Stimulated activated CD8-positive, alpha-beta memory T cell treated with anti-CD3 and anti-CD28 coated beads, Interleukin-12 subunit alpha, Interleukin-12 subunit beta, amount 100 ng/mL, for 4 hours (primary cell): ENCODE results near the gene ZNF200.
"Not testable (repeated sequence)": the region's sequence is repeated elsewhere in the genome, so short reads cannot be mapped to it uniquely, and the experiment has no call there.

Experiments
- DNase-seq: peaks from one replicate; pipeline ENCODE4 v3.0.0-alpha.2; 2020; ENCODE audit warnings: low read depth

Gene ZNF200

DNA sequence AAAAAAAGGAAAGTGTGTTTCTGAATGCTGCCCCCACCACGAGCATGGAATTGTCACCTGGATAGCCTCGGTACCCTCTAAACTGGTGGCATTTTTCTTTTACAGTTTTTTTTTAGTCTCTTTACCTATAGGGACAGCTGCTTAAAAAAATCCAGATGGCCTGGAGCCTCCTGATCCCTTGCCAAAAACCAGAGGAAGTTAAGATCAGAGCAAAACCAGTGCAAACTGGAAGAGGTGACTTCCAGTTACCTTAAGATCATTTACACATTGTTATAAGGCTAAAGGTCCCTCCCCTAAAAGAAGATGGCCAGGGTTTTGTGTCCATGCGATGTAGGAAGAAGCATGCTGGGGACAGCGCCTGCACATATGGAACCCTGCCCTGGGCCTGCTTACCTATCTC is 18.0 kb upstream of the ZNF200 start:
- no peak for DNase-seq

DNA sequence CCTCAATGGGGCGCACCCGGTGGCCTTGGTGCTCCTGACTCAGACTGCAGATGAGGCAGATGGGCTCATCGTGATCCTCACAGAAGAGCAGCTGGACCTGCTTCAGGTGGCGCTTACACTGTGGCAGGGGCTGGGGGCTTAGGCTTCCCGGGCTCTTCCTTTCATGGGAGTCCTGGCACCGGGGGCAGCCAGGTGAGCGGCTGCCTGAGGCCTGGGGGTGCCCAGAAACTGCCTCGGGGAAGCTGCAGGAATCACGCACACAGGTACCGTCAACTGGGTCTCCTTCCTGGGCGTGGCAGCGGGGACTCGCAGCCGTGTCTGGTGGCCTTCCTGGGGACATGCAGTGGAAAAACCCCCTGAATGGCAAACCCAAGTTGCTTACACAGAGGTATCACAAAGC is 14.5 kb upstream of the ZNF200 start:
- no peak for DNase-seq

DNA sequence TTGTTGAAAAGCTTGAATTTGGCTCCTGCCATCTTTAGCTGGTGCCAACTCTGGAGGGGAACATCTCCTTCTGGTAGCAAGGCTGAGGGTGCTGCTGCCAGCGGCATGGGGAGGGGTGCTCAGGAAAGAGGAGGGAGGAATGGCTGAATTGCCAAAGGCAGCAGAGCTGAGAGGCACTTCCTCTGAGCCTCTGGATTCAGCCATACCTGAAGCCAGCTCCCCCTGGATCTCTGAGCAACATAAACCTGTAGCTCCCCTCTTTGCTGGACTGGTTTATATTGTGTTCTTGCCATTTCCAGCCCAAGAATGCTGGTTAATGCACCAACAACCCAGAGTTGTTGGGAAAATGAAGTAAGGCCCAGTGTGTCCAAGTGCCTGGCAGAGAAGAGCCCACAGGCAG is 14.1 kb upstream of the ZNF200 start:
- DNase-seq: no peak

DNA sequence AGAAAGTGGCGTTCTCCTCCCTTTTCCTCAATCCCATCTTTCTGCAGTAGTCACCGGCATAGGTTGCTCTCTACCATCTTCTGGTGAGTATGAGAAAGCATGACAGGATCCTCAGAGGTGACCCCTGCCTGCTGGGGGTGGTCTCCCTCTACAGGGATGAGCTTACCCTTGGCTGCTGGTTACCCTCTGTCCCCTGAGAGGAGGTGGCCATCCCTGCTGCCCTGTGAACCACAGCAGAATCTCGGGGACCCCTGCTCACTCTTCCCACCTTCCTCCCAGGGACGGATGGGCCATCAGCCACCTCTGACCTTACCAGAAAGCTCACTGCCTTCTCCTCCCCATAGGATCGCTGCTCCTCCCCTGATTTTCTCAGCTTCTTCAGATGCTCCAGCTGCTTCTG is 13.6 kb upstream of the ZNF200 start:
- DNase-seq: no peak

DNA sequence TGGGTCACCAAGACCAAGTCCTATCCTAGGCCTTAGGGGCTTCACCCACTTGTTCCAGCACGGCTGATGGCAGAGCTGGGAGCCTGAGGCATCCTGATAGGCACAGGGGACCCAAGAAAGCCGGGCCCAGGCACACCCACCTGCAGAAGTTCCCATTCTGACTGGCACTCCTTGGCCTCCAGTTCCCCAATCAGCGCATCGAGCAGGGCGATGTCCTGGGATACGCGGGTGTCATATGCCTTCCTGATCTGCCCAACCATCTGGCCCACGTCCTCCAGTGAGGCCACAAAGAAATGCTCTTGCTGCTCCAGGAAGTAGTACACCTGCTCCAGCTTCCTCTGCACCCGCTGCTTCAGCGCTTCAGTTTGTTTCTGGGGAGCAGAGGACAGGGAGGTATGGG is 11.9 kb upstream of the ZNF200 start:
- no peak for DNase-seq

DNA sequence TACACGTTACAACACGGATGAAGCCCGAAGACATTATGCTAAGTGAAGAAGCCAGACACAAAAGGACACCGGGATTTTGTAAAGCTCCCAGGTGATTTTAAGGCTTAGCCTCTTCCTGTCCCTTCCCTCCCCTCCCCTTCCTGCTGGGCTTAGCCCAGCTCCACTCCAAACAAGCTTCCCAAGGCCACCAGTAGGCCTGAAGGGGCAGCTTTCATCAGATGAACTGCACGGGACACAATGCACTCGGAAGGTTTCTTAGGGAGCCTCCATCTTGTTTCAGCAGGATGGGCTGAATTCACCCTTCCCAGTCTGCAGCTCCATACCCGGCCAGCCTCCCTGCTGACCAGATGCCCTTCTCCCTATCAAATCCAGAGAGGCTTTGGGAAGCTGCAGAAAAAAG is 11.0 kb upstream of the ZNF200 start:
- DNase-seq: no peak

DNA sequence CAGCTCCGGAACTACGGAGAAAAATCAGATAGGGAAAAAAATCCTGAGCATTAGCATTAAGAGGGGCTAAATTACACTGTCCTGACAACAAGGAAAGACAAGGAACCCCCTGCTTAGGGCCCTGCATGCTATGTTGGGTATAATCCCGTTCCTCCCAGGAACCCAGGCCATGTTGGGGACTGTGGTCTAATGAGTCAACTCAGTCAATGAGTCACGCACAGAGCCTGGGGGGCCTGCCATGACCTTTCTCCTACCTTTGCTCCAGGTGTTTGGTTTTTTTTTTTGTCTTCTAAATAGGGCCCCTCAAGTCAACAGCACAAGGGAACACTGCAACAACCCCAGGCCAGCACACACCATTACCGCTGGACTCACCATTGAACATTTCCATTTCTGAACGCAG is 8.9 kb upstream of the ZNF200 start:
- no peak for DNase-seq

DNA sequence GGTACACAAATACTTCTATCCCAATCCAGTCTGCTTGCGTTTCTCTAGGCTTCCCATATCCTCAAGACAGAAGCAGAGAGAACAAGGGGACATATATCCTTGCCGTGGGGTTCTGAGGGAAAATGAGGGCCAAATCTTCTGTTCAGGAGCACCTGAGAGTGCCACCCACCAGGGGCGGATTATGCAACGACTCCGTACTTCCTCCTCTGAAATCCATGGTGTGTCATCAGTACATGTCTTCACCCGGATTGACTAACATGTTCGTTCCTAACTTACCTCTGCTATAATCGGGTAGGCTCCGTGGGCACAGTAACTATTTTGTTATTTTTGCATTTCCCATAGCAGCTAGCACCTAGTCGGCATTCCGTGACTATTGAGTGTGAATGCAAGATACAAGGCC is 7.8 kb upstream of the ZNF200 start:
- no peak for DNase-seq

DNA sequence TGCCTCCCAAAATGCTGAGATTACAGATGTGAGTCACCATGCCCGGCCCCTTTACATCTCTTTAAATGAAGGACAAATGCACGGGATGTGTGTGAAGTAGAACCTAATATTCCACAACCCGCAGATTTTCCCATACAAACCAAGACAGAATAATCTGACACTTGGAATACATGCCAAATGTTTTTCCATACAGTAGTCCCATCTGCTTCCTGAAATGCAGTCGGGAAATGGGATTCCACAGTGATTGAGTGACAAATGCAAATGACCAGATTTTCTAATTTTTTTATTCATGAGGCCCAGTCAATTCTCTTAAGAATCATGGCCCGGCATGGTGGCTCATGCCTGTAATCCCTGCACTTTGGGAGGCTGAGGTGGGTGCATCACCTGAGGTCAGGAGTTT is 6.8 kb upstream of the ZNF200 start:
- DNase-seq: no peak

DNA sequence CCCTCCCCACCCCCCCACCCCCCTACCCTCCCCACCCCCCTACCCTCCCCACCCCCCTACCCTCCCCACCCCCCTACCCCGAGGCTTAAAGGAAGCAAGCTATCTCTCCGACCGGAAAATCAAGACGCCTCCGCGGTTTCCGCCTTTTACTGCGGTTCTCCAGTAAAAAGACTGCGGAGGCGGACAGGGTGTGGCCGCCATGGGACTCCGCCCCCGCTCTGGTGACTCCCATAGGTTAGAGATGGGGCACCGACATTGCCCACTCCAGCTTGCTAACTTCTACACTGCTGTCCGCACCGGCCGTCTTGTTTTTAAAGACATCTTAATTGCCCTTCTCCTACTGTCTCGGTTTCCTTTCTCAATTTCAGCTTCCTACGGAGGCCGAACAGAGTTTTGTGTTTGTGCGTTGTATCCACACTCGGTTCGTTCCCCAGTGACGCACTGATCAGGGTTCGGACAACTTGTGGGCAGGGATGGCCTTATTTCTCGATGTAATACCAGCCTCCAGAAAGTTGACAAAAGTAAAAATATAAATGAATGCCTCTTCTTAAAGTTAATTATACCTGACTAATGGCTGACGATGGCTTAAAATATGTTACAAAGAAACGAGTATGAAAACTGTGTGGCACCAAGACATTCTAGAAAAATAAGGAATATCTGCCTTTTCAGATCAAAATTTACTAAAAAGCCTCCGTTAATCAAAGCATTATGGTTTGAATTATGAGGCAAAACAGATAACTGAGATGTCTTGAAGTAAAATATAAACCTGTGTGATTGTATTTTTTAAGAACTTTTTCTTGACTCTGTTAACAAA is 1.1 kb upstream of the ZNF200 start:
- no peak for DNase-seq

DNA sequence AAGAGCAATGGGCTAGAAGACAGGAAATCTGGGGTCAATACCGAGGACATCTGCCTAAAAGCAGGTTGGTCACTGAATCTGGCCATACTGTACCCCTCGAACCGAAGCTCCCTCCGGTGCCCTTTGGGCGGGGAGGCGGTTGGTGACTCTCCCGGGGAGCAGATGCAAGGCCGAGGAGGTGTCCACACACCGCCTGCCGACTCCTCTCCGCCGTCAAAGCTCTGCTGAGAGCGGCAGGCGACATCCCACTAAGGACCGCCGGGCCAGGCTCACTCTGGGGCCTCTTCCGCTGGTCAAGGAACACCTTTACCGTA is 458 bp downstream of the ZNF200 start:
- no peak for DNase-seq

DNA sequence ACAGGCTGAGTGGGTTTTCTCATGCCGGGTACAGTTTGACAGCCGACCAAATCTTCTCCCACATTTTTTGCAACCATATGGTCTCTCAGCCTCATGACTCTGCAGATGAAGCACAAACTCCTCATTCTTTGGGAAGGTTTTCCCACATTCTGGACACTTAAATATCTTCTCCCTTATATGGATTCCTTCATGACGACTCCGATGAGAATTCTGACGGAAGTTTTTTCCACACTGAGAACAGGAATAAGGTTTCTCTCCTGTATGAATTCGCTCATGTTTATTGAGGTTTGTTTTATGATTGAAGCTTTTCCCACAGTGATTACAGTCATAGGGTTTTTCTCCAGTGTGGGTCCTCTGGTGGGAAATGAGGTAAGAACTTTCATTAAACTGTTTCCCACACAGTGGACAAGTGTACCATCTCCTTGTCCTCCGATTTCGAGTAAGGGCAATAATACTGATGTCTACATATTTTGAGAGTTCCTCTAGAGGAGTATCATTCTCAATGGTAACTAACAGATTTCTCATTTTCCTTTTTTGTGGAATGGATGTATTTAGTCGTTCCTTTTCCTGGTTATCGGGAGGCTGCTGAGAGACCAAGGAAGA is 10.9 kb downstream of the ZNF200 start:
- no peak for DNase-seq

DNA sequence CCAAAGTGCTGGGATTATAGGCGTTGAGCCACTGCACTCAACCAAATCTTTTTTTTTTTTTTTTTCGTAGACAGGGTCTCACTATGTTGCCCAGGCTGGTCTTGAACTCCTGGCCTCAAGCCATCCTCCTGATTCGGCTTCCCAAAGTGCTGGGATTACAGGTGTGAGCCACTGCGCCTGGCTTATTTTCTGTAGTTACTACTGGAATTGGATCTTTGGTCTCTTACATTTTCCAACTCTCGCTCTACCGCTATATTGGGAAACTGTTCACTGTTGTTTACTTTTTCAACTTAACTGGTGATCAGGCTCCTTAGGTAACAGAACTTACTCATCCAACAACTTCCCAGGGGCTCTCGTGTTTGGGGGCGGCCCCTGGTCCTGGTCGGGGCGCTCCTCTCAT is 14.1 kb downstream of the ZNF200 start:
- no peak for DNase-seq

DNA sequence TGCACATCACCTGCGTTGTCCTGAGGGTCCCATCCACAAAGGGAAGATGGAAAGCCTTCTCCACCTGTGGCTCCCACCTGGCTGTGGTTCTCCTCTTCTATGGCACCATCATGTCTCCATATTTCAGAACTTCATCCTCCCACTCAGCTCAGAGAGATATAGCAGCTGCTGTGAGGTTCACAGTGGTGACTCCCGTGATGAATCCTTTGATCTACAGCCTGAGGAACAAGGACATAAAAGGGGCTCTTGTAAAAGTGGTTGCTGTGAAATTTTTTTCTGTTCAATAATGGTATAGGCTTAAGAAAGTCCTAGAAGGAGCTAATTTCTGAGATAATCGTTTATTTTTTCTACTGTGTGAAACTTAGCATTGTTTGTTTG is 18.7 kb downstream of the ZNF200 start:
- no peak for DNase-seq

DNA sequence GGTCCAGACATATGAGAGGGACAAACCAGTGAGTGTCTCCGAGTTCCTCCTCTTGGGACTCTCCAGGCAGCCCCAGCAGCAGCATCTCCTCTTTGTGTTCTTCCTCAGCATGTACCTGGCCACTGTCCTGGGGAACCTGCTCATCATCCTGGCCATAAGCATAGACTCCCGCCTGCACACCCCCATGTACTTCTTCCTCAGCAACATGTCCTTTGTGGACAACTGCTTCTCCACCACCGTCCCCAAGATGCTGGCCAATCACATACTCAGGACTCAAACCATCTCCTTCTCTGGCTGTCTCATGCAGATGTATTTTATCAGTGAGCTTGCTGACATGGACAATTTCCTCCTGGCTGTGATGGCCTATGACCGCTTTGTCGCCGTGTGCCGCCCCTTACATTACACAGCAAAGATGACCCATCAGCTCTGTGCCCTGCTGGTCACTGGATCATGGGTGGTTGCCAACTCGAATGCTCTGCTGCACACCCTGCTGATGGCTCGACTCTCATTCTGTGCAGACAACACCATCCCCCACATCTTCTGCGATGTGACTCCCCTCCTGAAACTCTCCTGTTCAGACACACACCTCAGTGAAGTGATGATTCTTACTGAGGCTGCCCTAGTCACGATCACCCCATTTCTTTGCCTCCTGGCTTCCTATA is 19.2 kb downstream of the ZNF200 start:
- DNase-seq: no peak

DNA sequence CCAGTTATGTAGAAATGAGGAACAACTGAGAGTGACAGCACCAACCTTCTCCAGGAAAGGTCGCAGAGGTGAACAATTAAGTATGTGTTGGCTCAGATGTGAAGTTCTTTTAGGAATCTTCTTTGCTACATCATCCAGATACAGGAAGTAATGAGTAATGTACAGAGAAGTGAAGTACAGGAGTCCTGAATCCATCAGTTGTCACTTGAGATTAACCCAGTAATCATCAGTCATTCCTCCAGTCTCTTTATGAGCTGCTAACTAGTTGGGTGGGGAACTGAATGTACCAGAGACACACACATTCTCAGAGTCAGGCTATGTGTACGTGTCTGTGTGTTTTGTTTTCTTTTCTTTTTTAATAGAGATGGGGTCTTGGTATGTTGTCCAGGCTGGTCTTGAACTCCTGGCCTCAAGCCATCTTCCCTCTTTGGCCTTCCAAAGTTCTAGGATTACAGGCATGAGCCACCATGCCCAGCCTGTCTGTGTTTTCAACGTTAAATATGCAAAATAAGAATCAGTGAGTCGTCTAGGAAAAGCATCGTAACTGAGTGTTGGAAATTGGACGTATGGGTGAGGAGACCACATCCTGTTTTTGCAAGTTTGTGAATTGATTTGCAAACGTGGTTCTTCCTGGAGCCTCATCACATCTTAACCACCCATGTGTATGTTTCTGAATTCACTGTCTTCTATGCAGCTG is 19.9 kb downstream of the ZNF200 start:
- DNase-seq: no peak

DNA sequence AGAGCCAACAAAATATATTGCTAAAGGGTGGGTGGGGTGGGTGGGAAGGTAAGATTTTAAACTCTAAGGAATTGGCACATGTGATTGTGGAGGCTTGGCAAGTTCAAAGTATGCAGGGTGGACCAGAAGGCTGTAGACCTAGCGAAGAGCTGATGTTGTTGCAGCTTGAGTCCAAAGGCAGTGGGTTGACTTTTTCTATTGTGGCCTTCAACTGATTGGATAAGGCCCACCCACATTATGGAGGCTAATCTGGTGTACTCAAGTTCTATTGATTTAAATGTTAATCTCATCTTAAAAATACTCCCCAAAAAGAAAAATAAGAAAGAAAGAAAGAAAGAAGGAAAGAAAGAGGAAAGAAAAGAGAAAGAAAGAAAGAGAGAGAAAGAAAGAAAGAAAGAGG is 22.4 kb downstream of the ZNF200 start:
- no peak for DNase-seq

DNA sequence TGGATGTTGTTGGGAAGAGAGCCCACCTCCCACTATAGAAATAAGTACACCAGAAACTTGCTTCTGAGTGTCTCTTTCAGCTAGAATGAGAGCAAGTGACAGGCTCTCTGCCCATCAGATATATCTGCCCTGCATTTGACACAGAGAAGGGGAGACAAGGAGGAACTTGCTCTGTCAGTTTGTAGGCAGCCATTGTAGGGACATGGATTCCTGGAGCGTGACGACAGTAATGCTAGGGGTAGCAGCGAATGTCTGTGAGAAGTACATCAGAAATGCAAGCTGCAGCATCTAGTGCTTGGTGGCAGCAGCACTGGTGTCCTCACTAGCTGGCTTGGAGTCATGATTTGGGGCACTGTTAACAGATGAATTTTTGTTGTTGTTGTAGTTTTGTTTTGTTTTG is 23.0 kb downstream of the ZNF200 start:
- DNase-seq: no peak

DNA sequence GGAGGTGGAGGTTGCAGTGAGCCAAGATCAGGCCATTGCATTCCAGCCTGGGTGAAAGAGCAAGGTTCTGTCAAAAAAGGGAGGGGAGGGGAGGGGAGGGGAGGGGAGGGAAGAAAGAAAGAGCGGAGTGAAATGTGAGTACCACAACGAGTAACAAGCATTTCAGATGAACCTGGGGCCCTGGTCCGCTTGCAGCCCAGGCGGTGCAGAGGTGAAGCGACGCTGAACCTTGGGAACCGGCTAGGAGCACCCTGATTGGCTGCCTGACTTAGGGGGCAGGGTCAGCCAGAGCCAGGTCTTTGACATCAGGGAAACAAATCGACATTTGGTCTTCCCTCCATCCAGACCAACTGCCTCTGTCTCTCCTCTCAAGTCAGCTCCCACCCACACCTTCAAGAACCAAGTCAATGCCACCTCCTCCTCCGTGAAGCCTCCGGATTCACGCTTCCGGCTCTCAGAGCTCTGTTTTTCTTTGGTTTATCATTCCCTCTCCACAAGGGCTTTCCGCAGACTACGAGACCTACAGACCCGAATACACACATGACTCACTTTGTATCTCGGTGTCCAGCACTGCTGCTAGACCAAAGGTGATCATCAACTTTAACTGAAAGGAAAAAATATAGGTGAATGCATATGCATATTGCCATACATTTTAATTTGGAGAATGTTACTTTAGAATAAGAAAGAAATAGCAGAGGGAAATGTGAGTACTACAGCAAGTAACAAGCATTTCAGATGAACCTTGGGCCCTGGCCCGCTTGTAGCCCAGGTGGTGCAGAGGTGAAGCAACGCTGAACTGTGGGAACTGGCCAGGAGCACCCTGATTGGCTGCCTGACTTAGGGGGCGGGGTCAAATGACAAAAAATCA is 27.6 kb downstream of the ZNF200 start:
- DNase-seq: no peak

DNA sequence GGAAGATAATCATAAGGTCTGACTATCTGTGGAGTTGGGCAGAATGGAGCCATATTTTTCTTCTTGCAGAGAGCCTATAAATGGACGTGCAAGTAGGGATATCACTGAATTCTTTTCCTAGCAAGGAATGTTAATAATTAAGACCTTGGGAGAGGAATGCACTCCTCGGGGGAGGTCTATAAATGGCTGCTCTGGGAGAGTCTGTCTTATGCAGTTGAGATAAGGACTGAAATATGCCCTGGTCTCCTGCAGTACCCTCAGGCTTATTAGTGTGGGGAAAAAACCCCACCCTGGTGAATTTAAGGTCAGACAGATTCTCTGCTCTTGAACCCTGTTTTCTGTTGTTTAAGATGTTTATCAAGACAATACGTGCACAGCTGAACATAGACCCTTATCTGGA is 29.0 kb downstream of the ZNF200 start:
- DNase-seq: not testable (repeated sequence)

DNA sequence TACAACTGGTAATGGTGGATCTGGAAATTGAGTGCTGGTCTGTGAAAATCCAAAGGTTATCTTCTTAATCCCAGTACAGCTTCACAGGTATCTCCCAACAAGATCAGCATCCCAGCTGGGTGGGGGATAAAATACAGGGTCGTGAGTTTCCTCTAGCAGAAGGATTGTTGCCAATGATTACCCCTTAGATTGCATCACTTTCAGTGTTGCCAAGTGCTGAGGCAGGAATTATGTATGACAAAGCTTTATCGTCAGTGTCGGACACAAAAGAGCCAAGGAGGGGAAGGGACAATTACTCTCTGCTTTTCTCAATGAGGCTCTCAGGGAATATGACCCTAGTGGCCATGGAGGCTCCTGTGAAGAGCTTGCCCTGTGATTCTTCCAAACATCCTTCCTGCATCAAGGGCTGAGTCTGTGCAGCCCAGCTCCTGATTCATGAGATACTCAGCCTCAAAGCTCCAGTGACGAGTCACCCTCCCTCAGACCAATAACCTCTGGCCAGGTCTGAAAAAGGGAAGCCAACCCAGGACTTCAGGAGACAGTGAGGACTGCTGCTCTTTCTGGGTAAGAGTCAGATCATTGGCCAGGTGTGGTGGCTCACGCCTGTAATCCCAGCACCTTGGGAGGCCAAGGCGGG is 31.9 kb downstream of the ZNF200 start:
- no peak for DNase-seq
